GM12872 (cell line): ENCODE measurements around the gene PEBP1.

Experiments used
- CTCF ChIP-seq: IDR thresholded peaks from 3 replicates; pipeline ENCODE4 v1.5.1; 2011; ENCODE audit warnings: low read depth, mild to moderate bottlenecking, low read length, moderate library complexity; ENCODE audit not compliant: insufficient read depth

Gene PEBP1

GRCh38 chr12:118185602-118186397 is 49.9 kb downstream of the PEBP1 start:
- no peak for TF ChIP-seq CTCF

DNA sequence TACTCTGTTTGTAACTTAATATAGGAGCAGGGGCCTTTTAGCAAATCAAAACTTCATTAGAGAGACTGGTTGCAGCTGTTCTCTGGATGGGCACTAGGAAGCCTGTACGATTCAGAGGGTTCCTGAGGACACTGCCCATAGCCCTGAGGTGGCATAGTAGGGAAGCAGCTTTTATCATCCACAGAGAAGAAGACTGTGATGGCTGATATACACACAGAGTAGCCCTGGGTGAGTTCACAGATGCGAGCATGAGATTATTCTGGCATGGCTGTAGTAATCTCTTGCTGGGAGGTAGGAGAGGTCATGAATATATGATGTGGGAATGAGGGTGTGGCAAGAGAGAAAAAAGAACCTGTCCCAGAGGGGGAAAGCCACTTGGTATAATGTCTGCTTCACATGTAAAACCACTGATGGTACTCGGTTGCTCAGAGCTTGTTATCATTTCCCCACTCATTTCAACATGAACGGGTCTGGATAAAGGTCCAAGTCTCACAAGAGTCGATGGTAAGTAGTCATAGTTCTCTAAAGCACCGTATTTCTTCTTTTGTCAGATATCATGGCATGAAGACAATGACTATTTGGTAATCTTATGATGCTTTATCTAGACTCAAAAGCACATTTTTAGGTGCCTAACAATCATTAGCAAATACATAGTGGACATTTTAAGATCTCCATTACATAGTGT is 52.0 kb downstream of the PEBP1 start:
- TF ChIP-seq CTCF: no peak

DNA sequence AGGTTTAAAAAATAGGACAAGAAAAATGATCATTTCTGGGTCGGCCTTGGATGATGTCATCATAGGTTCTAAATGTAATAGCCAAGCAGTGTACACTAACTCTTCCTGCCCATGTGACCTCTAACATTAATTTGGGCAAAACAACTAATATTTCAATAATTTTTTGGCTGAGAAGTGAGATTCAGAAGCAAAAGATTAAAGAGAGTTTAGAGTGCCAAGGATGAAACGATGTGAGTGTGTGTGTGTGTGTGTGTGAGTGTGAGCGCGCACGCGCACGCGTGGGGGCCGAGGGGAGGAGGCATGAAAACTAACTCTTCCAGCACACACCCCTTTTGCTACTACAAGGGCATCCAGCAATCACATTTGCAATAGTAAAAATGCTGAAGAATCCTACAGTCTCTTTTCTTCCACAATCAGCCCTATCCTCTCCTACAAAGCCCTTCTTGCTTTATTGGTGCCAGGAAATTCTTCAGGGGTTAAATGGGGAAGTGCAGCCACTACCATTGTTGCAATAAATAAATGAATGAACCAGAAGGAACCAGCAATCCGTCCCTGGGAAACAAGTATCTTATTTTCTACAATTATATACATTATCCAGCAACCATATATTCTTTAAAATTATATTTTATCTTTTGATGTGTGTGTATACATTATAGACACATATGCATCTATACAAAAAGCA is 52.9 kb downstream of the PEBP1 start:
- TF ChIP-seq CTCF: no peak

DNA sequence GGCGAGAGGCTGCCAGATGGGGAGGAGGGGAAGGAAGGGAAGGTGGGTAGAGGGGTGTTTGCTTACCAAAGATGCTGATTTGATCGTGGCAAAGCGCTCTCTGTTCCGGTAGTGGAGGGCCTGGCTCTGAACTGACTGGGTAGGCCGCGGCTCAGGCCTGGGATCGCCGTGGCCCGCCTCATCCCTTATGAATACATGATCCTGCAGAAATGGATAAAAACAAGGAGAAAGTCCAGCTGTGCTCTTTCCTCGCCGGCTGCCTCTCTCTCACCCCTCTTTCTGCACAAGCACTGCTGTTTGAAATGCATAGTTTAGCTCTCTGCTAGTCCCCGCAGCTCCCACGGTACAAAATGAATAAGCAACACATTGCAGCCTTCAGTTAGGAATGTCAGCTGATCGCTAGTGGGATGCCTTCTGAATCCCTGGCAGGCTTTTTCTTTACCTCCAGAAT is 53.8 kb downstream of the PEBP1 start:
- TF ChIP-seq CTCF: no peak

DNA sequence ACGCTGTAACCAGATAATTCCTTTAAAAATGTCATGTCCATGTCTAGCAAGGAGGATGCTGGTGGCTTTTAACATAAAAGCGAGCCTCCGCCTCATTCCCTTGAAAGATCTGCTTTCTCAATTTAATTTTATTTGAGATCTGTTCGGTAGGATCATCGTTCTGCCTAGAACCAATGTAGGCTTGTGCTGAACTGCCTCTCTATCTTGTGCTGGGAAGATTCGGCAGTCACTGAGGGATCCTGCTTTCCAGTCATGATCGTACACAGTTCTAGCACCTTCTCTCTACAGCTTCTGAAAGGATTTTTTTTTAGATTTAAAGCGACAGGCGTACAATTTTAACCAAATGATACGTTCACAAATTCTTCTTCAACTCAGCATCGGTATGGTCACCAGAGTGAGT is 54.3 kb downstream of the PEBP1 start:
- TF ChIP-seq CTCF: no peak

GRCh38 chr12:118193477-118193876 is 57.6 kb downstream of the PEBP1 start:
- TF ChIP-seq CTCF: no peak

DNA sequence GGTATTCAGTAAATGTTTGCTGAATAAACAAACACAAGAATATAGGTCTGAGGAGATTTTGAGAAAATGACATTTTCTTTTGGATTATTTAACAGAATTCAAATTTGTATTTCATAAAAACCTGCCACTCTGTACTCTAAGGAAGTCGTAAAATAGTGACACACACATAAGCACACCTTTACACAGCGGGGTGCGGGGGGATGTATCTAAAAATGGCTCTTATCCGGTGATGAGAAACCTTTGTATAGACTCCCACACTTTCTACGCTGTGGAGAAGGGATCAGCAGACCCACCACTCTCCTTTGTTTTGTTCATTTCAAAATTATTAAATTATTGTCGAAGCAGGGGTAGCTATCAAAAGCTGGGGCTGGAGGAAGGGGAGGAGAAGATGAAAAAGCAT is 58.0 kb downstream of the PEBP1 start:
- TF ChIP-seq CTCF: no peak
